ENCODE results near the gene CEND1.

DNA sequence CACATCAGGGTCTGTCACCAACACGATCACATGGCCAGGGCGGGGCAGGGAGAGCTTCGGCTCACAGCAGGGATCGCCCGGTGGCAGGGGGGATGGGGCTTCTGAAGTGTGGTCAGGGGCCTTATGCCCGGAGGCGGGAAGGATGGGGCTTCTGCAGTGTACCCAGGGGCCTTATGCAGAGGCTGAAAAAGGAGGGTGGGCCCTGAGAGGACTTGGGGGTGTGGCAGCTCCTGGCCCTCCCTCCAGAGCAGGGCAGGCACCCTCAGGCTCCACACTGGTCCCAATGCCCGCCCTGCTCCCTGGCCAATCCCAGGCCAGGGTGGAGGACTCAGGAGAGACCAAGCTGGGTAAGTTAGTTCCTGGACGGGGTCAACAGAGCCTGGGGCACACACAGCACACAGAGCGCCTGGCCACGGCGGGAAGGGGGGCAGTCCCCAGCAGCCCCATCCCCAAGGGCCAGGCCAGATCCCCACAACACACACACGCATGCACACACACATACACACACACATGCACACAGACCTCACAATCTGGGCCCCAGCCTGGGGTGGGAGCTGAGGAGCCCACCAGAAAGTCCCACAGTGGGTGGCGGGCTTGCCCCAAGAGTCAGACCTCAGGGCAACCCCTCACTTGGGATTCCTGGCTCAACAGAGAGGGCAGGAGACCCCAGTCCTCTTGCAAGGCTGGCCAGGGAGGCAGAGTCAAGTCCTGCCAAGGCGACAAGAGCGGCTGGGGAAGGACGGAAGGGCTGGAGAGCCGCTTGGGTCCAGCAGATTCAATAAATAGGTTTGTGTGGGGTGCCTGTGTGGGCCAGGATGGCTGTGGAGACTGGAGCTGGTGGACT lies 1.1 kb upstream of the CEND1 start:
- no peak for TF ChIP-seq POLR2A (IDR thresholded peaks at IDR 0.05)
- TF ChIP-seq, protein P1, sequence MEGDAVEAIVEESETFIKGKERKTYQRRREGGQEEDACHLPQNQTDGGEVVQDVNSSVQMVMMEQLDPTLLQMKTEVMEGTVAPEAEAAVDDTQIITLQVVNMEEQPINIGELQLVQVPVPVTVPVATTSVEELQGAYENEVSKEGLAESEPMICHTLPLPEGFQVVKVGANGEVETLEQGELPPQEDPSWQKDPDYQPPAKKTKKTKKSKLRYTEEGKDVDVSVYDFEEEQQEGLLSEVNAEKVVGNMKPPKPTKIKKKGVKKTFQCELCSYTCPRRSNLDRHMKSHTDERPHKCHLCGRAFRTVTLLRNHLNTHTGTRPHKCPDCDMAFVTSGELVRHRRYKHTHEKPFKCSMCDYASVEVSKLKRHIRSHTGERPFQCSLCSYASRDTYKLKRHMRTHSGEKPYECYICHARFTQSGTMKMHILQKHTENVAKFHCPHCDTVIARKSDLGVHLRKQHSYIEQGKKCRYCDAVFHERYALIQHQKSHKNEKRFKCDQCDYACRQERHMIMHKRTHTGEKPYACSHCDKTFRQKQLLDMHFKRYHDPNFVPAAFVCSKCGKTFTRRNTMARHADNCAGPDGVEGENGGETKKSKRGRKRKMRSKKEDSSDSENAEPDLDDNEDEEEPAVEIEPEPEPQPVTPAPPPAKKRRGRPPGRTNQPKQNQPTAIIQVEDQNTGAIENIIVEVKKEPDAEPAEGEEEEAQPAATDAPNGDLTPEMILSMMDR (IDR thresholded peaks at IDR 0.05): no peak

Measured in tibial nerve (tissue), 3 donors.